IMR-90 (cell line): ENCODE measurements around the gene PDGFA.

ENCODE experiments used
- CEBPB ChIP-seq: IDR thresholded peaks from 2 replicates; pipeline ENCODE4 v1.6.1; 2012; ENCODE audit warnings: low read depth, low read length, improper control_type of control experiment
- CHD1 ChIP-seq: IDR thresholded peaks from 2 replicates; pipeline ENCODE4 v1.6.1; 2012; ENCODE audit warnings: low read depth, low read length, improper control_type of control experiment
- CTCF ChIP-seq: conservative IDR thresholded peaks from 2 replicates; pipeline ENCODE4 v1.5.1; 2012; ENCODE audit warnings: mild to moderate bottlenecking, low read depth, low read length, improper control_type of control experiment
- ELK1 ChIP-seq: fragments of 150-350 bp; IDR thresholded peaks from 2 replicates; pipeline ENCODE4 v1.6.1; 2016; ENCODE audit warnings: low read depth, mild to moderate bottlenecking, low read length, moderate library complexity, borderline replicate concordance
- MAFK ChIP-seq: IDR thresholded peaks from 2 replicates; pipeline ENCODE4 v1.6.1; 2012; ENCODE audit warnings: low read depth, low read length, improper control_type of control experiment
- NFE2L2 ChIP-seq: fragments of 150-350 bp; IDR thresholded peaks from 2 replicates; pipeline ENCODE4 v1.6.1; 2016; ENCODE audit warnings: low read depth, mild to moderate bottlenecking, low read length
- POLR2A ChIP-seq: IDR thresholded peaks from 2 replicates; pipeline ENCODE4 v1.6.1; 2012; ENCODE audit warnings: mild to moderate bottlenecking, low read depth, low read length
- RAD21 ChIP-seq: IDR thresholded peaks from 2 replicates; pipeline ENCODE4 v1.6.1; 2012; ENCODE audit warnings: low read length, improper control_type of control experiment
- RCOR1 ChIP-seq: IDR thresholded peaks from 2 replicates; pipeline ENCODE4 v1.6.1; 2012; ENCODE audit warnings: mild to moderate bottlenecking, low read length, improper control_type of control experiment; ENCODE audit not compliant: insufficient replicate concordance
- USF2 ChIP-seq: fragments of 150-350 bp; IDR thresholded peaks from 2 replicates; pipeline ENCODE4 v1.6.1; 2017; ENCODE audit warnings: mild to moderate bottlenecking, antibody characterized with exemption, low read length, low read depth

GRCh38 chr7:459584-460373 is 59.9 kb downstream of the PDGFA start:
- no peak for TF ChIP-seq CTCF
- no peak for TF ChIP-seq POLR2A
- TF ChIP-seq CHD1, result no peak
- TF ChIP-seq USF2, result no peak
- no peak for TF ChIP-seq CEBPB
- no peak for TF ChIP-seq ELK1
- TF ChIP-seq RCOR1, result no peak
- TF ChIP-seq NFE2L2, result no peak
- no peak for TF ChIP-seq MAFK
- no peak for TF ChIP-seq RAD21
